HG02970 (cell line): ENCODE data around the gene SCN8A.

Source experiments
- ATAC-seq: cut with Tn5 transposase; IDR thresholded peaks from one replicate; pipeline ENCODE4 v1.9.1; 2021; ENCODE audit warnings: mild to moderate bottlenecking, moderate library complexity, moderate number of reproducible peaks; ENCODE audit not compliant: unreplicated experiment, low FRiP score

Gene SCN8A

GRCh38 chr12:51700887-51701286, 109.9 kb downstream of the SCN8A start:
- no peak for ATAC-seq

GRCh38 chr12:51702587-51702986, 111.6 kb downstream of the SCN8A start:
- no peak for ATAC-seq

- ATAC-seq, result no peak
These were observed 114.4 kb downstream of the SCN8A start for GRCh38 chr12:51705450-51705849.

GRCh38 chr12:51706206-51706605, 115.2 kb downstream of the SCN8A start:
- no peak for ATAC-seq

- no peak for ATAC-seq
These were observed 123.6 kb downstream of the SCN8A start for GRCh38 chr12:51714666-51715065.

GRCh38 chr12:51717326-51717925, 126.4 kb downstream of the SCN8A start:
- no peak for ATAC-seq

- no peak for ATAC-seq
These were observed 130.4 kb downstream of the SCN8A start for GRCh38 chr12:51721282-51721940.

- ATAC-seq, result no peak
These were observed 131.4 kb downstream of the SCN8A start for GRCh38 chr12:51722431-51722830.

GRCh38 chr12:51726161-51726560, 135.1 kb downstream of the SCN8A start:
- no peak for ATAC-seq

GRCh38 chr12:51726931-51727330, 135.9 kb downstream of the SCN8A start:
- no peak for ATAC-seq

GRCh38 chr12:51729331-51729730, 138.3 kb downstream of the SCN8A start:
- no peak for ATAC-seq

- no peak for ATAC-seq
These were observed 139.7 kb downstream of the SCN8A start for GRCh38 chr12:51730745-51731144.

- no peak for ATAC-seq
These were observed 149.5 kb downstream of the SCN8A start for GRCh38 chr12:51740536-51740935.

GRCh38 chr12:51744235-51744634, 153.2 kb downstream of the SCN8A start:
- no peak for ATAC-seq

- ATAC-seq, result no peak
These were observed 153.9 kb downstream of the SCN8A start for GRCh38 chr12:51744957-51745356.

- ATAC-seq, result no peak
These were observed 155.4 kb downstream of the SCN8A start for GRCh38 chr12:51746416-51746815.

- no peak for ATAC-seq
These were observed 157.2 kb downstream of the SCN8A start for GRCh38 chr12:51748235-51748634.

- no peak for ATAC-seq
These were observed 158.4 kb downstream of the SCN8A start for GRCh38 chr12:51749206-51749985.

GRCh38 chr12:51749986-51750317, 158.9 kb downstream of the SCN8A start:
- ATAC-seq, result no peak

GRCh38 chr12:51751661-51752060, 160.6 kb downstream of the SCN8A start:
- no peak for ATAC-seq

GRCh38 chr12:51752234-51752889, 161.3 kb downstream of the SCN8A start:
- ATAC-seq, result no peak
